HG03108 (cell line): ENCODE results near the gene NT5DC2.

Experiments
- ATAC-seq: cut with Tn5 transposase; IDR thresholded peaks from one replicate; pipeline ENCODE4 v1.9.1; 2021; ENCODE audit warnings: moderate library complexity; ENCODE audit not compliant: unreplicated experiment

The NT5DC2 gene

DNA sequence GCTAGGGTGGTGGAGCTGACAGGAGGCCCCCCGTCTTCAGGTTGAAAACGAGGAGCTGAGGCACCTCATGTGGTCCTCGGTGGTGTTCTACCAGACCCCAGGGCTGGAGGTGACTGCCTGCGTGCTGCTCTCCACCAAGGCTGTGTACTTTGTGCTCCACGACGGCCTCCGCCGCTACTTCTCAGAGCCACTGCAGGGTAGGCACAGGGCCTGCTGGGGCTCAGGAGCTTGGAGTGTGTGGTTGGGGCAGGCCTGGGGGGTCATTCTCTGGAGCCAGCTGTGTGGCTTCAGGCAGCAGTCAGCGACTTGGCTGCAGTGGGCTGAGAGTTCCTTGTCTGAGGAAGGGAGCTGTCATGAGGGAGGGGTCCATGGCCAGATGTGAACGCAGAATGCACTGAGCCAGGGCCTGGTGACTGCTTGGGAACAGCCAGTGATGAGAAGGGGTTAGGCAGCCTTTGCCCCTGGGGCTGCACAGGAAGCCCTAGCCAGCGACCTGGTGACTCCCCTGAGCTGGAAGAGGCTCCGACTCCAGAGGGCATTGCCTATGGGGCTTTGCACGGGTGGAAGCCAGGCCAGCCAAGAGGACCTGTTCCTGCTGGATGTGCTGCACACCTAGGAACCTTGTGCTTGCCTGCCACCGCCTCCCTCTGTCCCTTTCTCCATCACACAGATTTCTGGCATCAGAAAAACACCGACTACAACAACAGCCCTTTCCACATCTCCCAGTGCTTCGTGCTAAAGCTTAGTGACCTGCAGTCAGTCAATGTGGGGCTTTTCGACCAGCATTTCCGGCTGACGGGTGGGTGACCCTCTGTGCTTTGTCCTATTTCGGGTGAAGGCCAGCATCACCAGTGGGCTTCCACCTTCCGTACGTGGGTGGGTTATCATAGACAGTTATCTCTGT, 43.4 kb downstream of the NT5DC2 start:
- no peak for ATAC-seq

DNA sequence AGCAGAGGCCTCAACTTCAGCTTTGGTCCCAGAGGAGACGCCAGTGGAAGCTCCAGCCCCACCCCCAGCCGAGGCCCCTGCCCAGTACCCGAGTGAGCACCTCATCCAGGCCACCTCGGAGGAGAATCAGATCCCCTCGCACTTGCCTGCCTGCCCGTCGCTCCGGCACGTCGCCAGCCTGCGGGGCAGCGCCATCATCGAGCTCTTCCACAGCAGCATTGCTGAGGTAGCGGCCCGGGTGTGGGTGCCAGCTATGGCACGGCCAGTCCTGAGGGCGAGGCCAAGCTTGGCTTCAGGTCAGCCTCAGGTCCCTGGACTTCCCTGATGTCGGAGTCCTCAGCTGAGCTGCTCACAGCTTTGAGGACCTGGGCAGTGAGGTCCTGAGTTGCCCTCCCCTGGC, 44.2 kb downstream of the NT5DC2 start:
- ATAC-seq = no peak

GRCh38 chr3:52488746-52489145, 44.9 kb downstream of the NT5DC2 start:
- ATAC-seq = no peak

DNA sequence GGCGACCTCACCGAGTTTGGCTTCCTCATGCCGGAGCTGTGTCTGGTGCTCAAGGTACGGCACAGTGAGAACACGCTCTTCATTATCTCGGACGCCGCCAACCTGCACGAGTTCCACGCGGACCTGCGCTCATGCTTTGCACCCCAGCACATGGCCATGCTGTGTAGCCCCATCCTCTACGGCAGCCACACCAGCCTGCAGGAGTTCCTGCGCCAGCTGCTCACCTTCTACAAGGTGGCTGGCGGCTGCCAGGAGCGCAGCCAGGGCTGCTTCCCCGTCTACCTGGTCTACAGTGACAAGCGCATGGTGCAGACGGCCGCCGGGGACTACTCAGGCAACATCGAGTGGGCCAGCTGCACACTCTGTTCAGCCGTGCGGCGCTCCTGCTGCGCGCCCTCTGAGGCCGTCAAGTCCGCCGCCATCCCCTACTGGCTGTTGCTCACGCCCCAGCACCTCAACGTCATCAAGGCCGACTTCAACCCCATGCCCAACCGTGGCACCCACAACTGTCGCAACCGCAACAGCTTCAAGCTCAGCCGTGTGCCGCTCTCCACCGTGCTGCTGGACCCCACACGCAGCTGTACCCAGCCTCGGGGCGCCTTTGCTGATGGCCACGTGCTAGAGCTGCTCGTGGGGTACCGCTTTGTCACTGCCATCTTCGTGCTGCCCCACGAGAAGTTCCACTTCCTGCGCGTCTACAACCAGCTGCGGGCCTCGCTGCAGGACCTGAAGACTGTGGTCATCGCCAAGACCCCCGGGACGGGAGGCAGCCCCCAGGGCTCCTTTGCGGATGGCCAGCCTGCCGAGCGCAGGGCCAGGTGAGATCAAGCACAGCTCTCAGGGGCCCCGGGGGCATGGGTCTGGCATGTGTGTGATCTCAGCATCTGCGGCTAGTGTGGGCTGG, 45.6 kb downstream of the NT5DC2 start:
- no peak for ATAC-seq

DNA sequence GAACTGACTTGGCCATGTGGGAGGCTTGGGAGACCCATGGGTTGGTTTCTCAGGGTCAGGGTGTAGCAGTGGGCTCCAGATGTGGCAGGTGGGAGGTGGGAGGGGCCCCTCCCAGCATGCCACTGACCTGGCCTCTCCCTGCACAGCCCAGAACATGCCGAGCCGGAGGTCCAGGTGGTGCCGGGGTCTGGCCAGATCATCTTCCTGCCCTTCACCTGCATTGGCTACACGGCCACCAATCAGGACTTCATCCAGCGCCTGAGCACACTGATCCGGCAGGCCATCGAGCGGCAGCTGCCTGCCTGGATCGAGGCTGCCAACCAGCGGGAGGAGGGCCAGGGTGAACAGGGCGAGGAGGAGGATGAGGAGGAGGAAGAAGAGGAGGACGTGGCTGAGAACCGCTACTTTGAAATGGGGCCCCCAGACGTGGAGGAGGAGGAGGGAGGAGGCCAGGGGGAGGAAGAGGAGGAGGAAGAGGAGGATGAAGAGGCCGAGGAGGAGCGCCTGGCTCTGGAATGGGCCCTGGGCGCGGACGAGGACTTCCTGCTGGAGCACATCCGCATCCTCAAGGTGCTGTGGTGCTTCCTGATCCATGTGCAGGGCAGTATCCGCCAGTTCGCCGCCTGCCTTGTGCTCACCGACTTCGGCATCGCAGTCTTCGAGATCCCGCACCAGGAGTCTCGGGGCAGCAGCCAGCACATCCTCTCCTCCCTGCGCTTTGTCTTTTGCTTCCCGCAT, 46.4 kb downstream of the NT5DC2 start:
- no peak for ATAC-seq

- ATAC-seq = no peak
Measured at GRCh38 chr3:52484680-52485461, 48.8 kb downstream of the NT5DC2 start.

DNA sequence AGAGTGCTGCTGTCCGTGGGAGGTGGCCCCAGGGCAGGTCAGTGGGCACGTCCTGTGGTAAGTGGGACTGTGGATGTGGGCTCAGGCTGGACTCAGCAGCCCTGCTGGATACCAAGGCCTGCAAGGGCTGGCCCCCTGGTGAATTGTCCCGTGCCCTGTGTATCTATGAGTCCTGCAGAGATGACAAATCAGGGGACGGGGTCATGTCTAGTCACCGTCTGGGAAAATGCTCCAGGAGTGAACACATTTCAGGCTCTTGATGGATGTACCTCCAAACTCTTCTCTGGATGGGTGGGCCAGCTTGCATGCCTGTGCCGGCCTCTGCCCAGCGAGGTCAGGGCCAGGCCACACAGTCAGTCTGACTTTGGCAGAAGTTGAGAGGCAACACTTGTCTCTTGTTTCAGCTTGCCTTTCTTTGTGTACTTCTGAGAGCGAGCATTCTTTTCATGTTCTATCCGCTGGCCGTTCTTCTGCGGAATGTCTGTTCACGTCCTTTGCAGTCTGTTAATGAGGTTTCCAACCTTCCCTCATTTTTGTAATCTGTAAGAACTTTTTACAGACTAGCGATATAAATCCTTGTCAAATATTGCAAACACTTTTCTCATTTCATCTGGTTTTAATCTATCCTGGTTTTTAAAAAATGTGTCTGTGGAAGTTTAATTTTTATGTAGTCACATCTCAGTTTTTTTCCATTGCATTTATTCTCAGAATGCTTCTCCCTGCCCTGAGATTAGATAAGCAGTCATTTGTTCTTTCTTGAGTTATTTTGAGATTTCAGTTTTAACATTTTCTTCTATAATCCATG, 49.9 kb downstream of the NT5DC2 start:
- ATAC-seq = no peak

GRCh38 chr3:52483081-52483480, 50.6 kb downstream of the NT5DC2 start:
- no peak for ATAC-seq

GRCh38 chr3:52481819-52482521, 51.7 kb downstream of the NT5DC2 start:
- no peak for ATAC-seq

DNA sequence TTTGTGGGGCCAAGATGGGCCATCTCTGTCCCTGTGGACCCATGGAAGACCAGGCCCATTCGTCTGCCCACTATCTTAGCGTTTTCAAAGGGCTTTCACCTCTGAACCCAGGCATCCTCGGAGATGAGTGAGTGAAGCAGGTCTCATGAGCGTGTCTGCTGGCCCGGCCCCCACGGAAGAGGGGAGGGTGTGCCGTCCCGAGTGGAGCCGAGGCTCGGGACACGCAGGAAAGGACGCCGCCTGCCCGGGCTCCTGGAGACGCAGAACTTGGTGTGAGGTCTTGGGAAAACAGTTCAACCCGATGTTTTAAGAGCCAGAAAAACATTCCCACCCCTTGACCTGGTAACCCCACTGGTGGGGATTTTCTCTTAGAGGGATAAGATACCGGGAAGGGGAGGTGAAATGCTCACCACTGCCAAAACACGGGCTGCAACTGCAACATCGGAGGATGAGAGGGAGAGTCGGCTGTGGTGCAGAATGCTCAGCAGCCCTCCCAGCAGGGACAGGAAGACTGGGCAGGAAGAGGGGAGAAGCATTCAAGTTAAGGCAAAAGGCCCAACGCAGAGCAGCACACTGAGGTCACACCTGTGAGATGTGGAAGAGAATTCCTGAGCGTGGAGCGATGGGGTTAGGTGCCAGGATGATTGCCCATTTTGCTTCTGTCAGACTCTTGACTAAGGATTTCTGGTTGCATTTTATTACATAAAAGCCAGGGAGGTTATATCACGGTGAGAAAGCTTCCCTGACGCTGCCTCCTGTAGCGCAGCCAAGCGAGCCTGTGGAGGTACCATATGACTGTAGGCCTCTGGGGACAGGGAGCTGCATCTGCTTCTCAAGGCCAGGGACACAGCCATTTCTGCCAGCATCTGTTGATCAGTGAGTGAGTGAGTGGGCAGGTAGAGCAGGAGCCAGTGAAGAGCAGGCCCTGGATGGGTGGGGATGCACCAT, 52.6 kb downstream of the NT5DC2 start:
- ATAC-seq = no peak

DNA sequence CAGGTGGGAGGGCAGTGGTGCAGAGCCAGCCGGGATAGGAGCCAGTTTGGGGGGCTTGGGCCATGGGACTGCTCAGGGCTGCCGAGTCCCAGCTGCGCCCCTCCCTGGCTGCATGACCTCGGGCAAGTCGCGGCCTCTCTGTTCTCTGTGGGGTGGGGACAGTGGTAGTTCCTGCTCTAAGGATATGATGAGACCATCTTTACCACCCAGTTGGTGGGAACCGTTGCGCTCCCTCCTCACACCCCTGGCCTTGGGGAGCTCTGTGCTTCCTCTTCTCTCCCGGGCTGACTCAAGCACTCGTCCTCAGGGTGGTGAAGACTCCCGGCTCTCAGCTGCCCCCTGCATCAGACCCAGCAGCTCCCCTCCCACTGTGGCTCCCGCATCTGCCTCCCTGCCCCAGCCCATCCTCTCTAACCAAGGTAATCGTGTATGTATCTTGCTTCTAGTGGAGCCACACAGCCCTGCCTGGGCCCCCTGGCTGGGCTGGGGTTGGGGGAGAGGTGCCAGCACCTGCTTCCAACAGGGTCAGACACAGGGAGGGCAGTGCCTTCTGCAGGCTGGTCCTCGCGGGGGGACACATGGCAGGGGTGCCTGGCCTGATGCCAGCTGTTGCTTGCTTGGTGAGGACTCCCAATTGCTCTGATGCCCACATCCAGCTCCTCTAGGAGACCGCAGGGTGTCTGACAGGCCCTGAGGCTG, 53.6 kb downstream of the NT5DC2 start:
- no peak for ATAC-seq

GRCh38 chr3:52479037-52479876, 54.4 kb downstream of the NT5DC2 start:
- ATAC-seq = no peak

- no peak for ATAC-seq
Measured at GRCh38 chr3:52477796-52478095, 55.9 kb downstream of the NT5DC2 start.

DNA sequence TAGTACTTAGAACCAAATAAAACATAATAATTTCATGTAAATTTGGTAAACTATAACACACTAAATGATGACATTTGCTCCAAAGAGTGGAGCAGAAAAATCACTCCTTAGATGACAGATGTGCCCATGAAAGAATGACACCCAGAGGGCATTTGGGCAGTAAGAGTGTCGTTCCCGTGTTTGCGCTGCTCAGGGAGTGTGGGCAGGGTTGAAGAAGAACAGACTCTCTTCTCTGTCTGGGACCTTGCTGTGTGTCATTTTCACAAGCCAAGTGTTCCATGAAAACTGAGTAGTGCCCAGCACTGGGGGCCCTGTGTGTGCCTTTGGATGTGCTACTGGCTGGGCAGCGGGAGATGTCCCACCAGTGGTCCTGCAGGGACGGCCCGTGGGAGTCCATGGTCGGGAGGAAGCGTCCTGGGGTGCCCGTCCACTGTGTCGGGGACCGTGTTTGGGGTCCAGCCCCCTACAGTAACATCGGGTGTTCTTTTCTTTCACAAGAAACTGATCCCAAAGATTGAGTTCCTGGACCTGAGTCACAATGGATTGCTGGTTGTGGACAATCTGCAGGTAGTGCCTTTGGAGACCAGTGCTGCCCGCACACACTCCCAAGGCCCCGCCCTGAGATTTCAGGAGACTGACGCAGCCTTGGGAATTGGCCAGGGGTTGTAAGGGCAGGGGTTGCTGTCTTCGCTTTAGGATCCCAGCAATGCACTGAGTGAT, 56.4 kb downstream of the NT5DC2 start:
- ATAC-seq = no peak
